ENCODE data around the gene PLEKHG7.

The PLEKHG7 gene

GRCh38 chr12:92721130-92721529, 18.3 kb downstream of the PLEKHG7 start:
- H3K9me3 ChIP-seq (ENCODE audit: low read length), result no peaks in the 10 kb centered on the region
- no peaks in the 10 kb centered on the region; the same call in 1 of the 2 replicates for H3K27me3 ChIP-seq (ENCODE audit: insufficient read depth, low read length)
- no peaks in the 10 kb centered on the region for H3K9me2 ChIP-seq (ENCODE audit: low read depth, low read length)
- no peaks in the 10 kb centered on the region for H4K20me1 ChIP-seq (ENCODE audit: insufficient read depth, low read length)
- no peak overlapping the region for H2AFZ ChIP-seq (ENCODE audit: low read length)
- no peaks in the 10 kb centered on the region for H3K36me3 ChIP-seq (ENCODE audit: insufficient read depth, low read length)
- no peak overlapping the region for H3K27ac ChIP-seq (ENCODE audit: low read depth, low read length, poor library complexity, severe bottlenecking)
- H3K9ac ChIP-seq (ENCODE audit: low read length), result no peak overlapping the region
- no peak for TF ChIP-seq EZH2 (IDR thresholded peaks at IDR 0.05; ENCODE audit: borderline replicate concordance, low read length)
- TF ChIP-seq CTCF (IDR thresholded peaks at IDR 0.05; ENCODE audit: low read length), result no peak
- no peak overlapping the region for H3K4me3 ChIP-seq (ENCODE audit: low read depth, low read length, poor library complexity, severe bottlenecking)
- H3F3A ChIP-seq (ENCODE audit: insufficient read depth, low read length), result no peaks in the 10 kb centered on the region
- H3K79me2 ChIP-seq (ENCODE audit: insufficient read depth, low read length), result no peaks in the 10 kb centered on the region
- no peaks in the 10 kb centered on the region for H3K4me1 ChIP-seq (ENCODE audit: insufficient read depth, low read length, severe bottlenecking)
- H3K4me2 ChIP-seq (ENCODE audit: low read length), result no peak overlapping the region

GRCh38 chr12:92721656-92722055, 18.9 kb downstream of the PLEKHG7 start:
- Histone ChIP-seq H4K20me1 (ENCODE audit: insufficient read depth, low read length) (no peaks in the 10 kb centered on the region), H3K27ac (ENCODE audit: low read depth, low read length, poor library complexity, severe bottlenecking) (no peak overlapping the region), H3K9me2 (ENCODE audit: low read depth, low read length) (no peaks in the 10 kb centered on the region), H3K36me3 (ENCODE audit: insufficient read depth, low read length) (no peaks in the 10 kb centered on the region), H3K9ac (ENCODE audit: low read length) (no peak overlapping the region), H3K79me2 (ENCODE audit: insufficient read depth, low read length) (no peaks in the 10 kb centered on the region), H3K27me3 (ENCODE audit: insufficient read depth, low read length) (no peaks in the 10 kb centered on the region; the same call in 1 of the 2 replicates), H3K4me3 (ENCODE audit: low read depth, low read length, poor library complexity, severe bottlenecking) (no peak overlapping the region), H3K4me1 (ENCODE audit: insufficient read depth, low read length, severe bottlenecking) (no peaks in the 10 kb centered on the region), H2AFZ (ENCODE audit: low read length) (no peak overlapping the region), H3F3A (ENCODE audit: insufficient read depth, low read length) (no peaks in the 10 kb centered on the region), H3K4me2 (ENCODE audit: low read length) (no peak overlapping the region), H3K9me3 (ENCODE audit: low read length) (no peaks in the 10 kb centered on the region)
- TF ChIP-seq EZH2 (IDR thresholded peaks at IDR 0.05; ENCODE audit: borderline replicate concordance, low read length) (no peak), CTCF (IDR thresholded peaks at IDR 0.05; ENCODE audit: low read length) (no peak)

DNA sequence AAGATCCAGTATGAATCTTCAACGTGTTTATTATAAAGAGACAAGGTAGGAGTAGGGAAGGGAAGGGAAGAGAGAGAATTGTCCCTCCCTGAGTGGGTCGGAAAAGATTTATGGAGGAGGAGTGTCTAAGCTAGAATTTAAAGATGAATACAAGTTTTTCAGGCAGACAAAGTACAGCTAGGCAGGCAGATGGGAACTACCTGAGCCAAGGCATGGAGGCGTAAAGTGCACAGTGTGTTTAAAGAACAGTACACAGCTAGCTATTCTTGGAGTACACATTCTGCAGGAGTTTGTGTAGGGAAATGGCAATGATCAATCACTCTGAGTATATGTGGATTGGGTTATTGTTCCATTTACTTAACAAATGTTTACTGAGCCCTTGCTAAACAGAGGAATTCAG, 20.1 kb downstream of the PLEKHG7 start:
- Histone ChIP-seq H3K4me3 (ENCODE audit: low read depth, low read length, poor library complexity, severe bottlenecking) (no peak overlapping the region), H3K36me3 (ENCODE audit: insufficient read depth, low read length) (no peaks in the 10 kb centered on the region), H3K9ac (ENCODE audit: low read length) (no peak overlapping the region), H3K79me2 (ENCODE audit: insufficient read depth, low read length) (no peaks in the 10 kb centered on the region), H3K27me3 (ENCODE audit: insufficient read depth, low read length) (no peaks in the 10 kb centered on the region; the same call in 1 of the 2 replicates), H4K20me1 (ENCODE audit: insufficient read depth, low read length) (no peaks in the 10 kb centered on the region), H3K27ac (ENCODE audit: low read depth, low read length, poor library complexity, severe bottlenecking) (no peak overlapping the region), H3K4me1 (ENCODE audit: insufficient read depth, low read length, severe bottlenecking) (no peaks in the 10 kb centered on the region), H3K9me3 (ENCODE audit: low read length) (no peaks in the 10 kb centered on the region), H3K4me2 (ENCODE audit: low read length) (no peak overlapping the region), H2AFZ (ENCODE audit: low read length) (no peak overlapping the region), H3K9me2 (ENCODE audit: low read depth, low read length) (no peaks in the 10 kb centered on the region), H3F3A (ENCODE audit: insufficient read depth, low read length) (no peaks in the 10 kb centered on the region)
- TF ChIP-seq CTCF (IDR thresholded peaks at IDR 0.05; ENCODE audit: low read length) (no peak), EZH2 (IDR thresholded peaks at IDR 0.05; ENCODE audit: borderline replicate concordance, low read length) (no peak)

All from OCI-LY1 (cell line).